IMR-90 (cell line): ENCODE results near the gene NT5E. TPM values are rescaled to one million over a fixed set of nuclear protein-coding genes. Genes with fewer than 3 reads are reported as not detected.

Source experiments
- ATAC-seq: fragments of 200-7000 bp; cut with Tn5 transposase; 2 replicates; pipeline ENCODE4 v1.9.1; 2020; ENCODE audit warnings: low read depth, mild to moderate bottlenecking, moderate library complexity
- BruUV-seq: library from RNA; stranded (reverse); fragments of 400-500 nt; replicated peaks from 2 replicates; lab custom pipeline; 2021; lab: Mats Ljungman, UMichigan
- CTCF ChIA-PET: fragments of 300-600 bp; formaldehyde crosslinking; extraction: SDS; loops from one replicate; lab custom pipeline; 2021; ENCODE audit warnings: antibody characterized with exemption; lab: Yijun Ruan, JAX
- POLR2A ChIA-PET: fragments of 300-600 bp; sonication (Branson Sonifier 250); formaldehyde crosslinking; loops from one replicate; lab custom pipeline; 2022; ENCODE audit warnings: antibody characterized with exemption; ENCODE audit not compliant: unreplicated experiment; lab: Charles Lee
- DNase-seq: peaks from one replicate; pipeline ENCODE4 v3.0.0; 2013
- H2AFZ ChIP-seq: replicated peaks from 2 replicates; pipeline ENCODE3; 2013; ENCODE audit warnings: low read length, mild to moderate bottlenecking; ENCODE audit not compliant: poor library complexity
- H2AK5ac ChIP-seq: 2 replicates; pipeline ENCODE4 v1.6.1; 2013; ENCODE audit warnings: low read depth, low read length, inconsistent platforms
- H2AK9ac ChIP-seq: replicated peaks from 2 replicates; pipeline ENCODE3; 2013; ENCODE audit warnings: mild to moderate bottlenecking, low read depth, low read length, moderate library complexity; ENCODE audit not compliant: poor library complexity
- H2BK120ac ChIP-seq: 2 replicates; pipeline ENCODE4 v1.6.1; 2013; ENCODE audit warnings: low read depth, low read length, inconsistent platforms
- H2BK15ac ChIP-seq: 3 replicates; pipeline ENCODE4 v1.6.1; 2013; ENCODE audit warnings: low read depth, low read length, inconsistent platforms
- H2BK20ac ChIP-seq: 2 replicates; pipeline ENCODE4 v1.6.1; 2013; ENCODE audit warnings: low read depth, mild to moderate bottlenecking, inconsistent platforms, low read length, moderate library complexity
- H2BK5ac ChIP-seq: 2 replicates; pipeline ENCODE4 v1.6.1; 2013; ENCODE audit warnings: mild to moderate bottlenecking, low read depth, low read length, inconsistent platforms; ENCODE audit not compliant: poor library complexity, severe bottlenecking
- H3K14ac ChIP-seq: replicated peaks from 2 replicates; pipeline ENCODE4 v1.6.1; 2013; ENCODE audit warnings: low read depth, low read length, inconsistent platforms
- H3K18ac ChIP-seq: 2 replicates; pipeline ENCODE4 v1.6.1; 2013; ENCODE audit warnings: low read depth, low read length, control low read depth
- H3K23ac ChIP-seq: 2 replicates; pipeline ENCODE4 v1.6.1; 2013; ENCODE audit warnings: low read depth, low read length, inconsistent platforms
- H3K27ac ChIP-seq: 2 replicates; pipeline ENCODE4 v1.5.1; 2013; ENCODE audit warnings: mild to moderate bottlenecking, control low read depth, low read length; ENCODE audit not compliant: insufficient read depth
- H3K27me3 ChIP-seq: 2 replicates; pipeline ENCODE4 v1.6.1; 2013; ENCODE audit warnings: low read length; ENCODE audit not compliant: control insufficient read depth, insufficient read depth
- H3K36me3 ChIP-seq: 2 replicates; pipeline ENCODE4 v1.6.1; 2013; ENCODE audit warnings: low read length, mixed read lengths; ENCODE audit not compliant: control insufficient read depth, insufficient read depth
- H3K4ac ChIP-seq: 2 replicates; pipeline ENCODE4 v1.6.1; 2013; ENCODE audit warnings: low read depth, low read length, inconsistent platforms
- H3K4me1 ChIP-seq: 2 replicates; pipeline ENCODE4 v1.6.1; 2013; ENCODE audit warnings: low read length, mixed read lengths; ENCODE audit not compliant: control insufficient read depth, insufficient read depth
- H3K4me2 ChIP-seq: 2 replicates; pipeline ENCODE4 v1.6.1; 2013; ENCODE audit warnings: low read depth, mild to moderate bottlenecking, control low read depth, low read length, moderate library complexity
- H3K4me3 ChIP-seq: 2 replicates; pipeline ENCODE4 v1.5.1; 2013; ENCODE audit warnings: low read depth, mild to moderate bottlenecking, control low read depth, low read length, moderate library complexity; ENCODE audit not compliant: insufficient read depth
- H3K56ac ChIP-seq: 2 replicates; pipeline ENCODE4 v1.6.1; 2013; ENCODE audit warnings: low read length, inconsistent platforms; ENCODE audit not compliant: insufficient read depth; ENCODE audit errors: extremely low read depth
- H3K79me1 ChIP-seq, 2 experiments: 2 replicates each; pipeline ENCODE4 v1.6.1; 2013; ENCODE audit warnings: low read length in 2 of 2, inconsistent platforms in 1 of 2, low read depth in 1 of 2
- H3K9ac ChIP-seq: 2 replicates; pipeline ENCODE4 v1.6.1; 2013; ENCODE audit warnings: low read depth, low read length, control low read depth
- H3K9me1 ChIP-seq: 2 replicates; pipeline ENCODE4 v1.6.1; 2013; ENCODE audit warnings: low read length, inconsistent platforms; ENCODE audit not compliant: insufficient read depth
- H3K9me3 ChIP-seq: 2 replicates; pipeline ENCODE4 v1.6.1; 2013; ENCODE audit warnings: low read length; ENCODE audit not compliant: control insufficient read depth, insufficient read depth
- H4K20me1 ChIP-seq: 2 replicates; pipeline ENCODE4 v1.6.1; 2013; ENCODE audit warnings: low read length, inconsistent platforms; ENCODE audit not compliant: insufficient read depth
- H4K5ac ChIP-seq: 2 replicates; pipeline ENCODE4 v1.6.1; 2013; ENCODE audit warnings: mild to moderate bottlenecking, low read depth, low read length, control low read depth
- H4K8ac ChIP-seq, 2 experiments: 2 replicates each; pipeline ENCODE4 v1.6.1; 2013; ENCODE audit warnings: low read depth in 2 of 2, low read length in 2 of 2, control low read depth in 1 of 2, inconsistent platforms in 1 of 2
- H4K91ac ChIP-seq: 2 replicates; pipeline ENCODE4 v1.6.1; 2013; ENCODE audit warnings: low read depth, low read length, inconsistent platforms; ENCODE audit not compliant: insufficient read depth
- RFX5 ChIP-seq: IDR thresholded peaks from 2 replicates; pipeline ENCODE4 v1.8.0; 2012; ENCODE audit warnings: low read depth, mild to moderate bottlenecking, low read length, moderate library complexity
- USF2 ChIP-seq: fragments of 150-350 bp; IDR thresholded peaks from 2 replicates; pipeline ENCODE4 v1.6.1; 2017; ENCODE audit warnings: mild to moderate bottlenecking, antibody characterized with exemption, low read length, low read depth
- WGBS, 2 experiments: methylation state at CpG; one replicate each; pipeline versions ENCODE4 v1.1.5 to v1.1.7; 2013; ENCODE audit warnings: missing lambda C conversion rate in 2 of 2; ENCODE audit not compliant: insufficient read length in 1 of 2; ENCODE audit errors: extremely low coverage in 2 of 2; 5-methylcytosine and 5-hydroxymethylcytosine counted together
- dilution Hi-C: fragments of 300-500 bp; cut with HindIII; formaldehyde crosslinking; loops from one replicate; pipeline ENCODE4 v1.14.3; 2018; ENCODE audit warnings: low sequenced_read_pairs; ENCODE audit not compliant: unreplicated experiment
- in situ Hi-C: fragments of 300-500 bp; cut with MboI; formaldehyde crosslinking; loops from 3 replicates; pipeline ENCODE4 v1.14.3; 2019; ENCODE audit warnings: low sequenced_read_pairs, inconsistent platforms, mixed read lengths
- intact Hi-C: fragments of 100-400 bp; cut with micrococcal nuclease; formaldehyde crosslinking; loops from 2 replicates; pipeline ENCODE4 v1.10.0; 2022
- polyA plus RNA-seq, 3 experiments: library from polyadenylated mRNA; depleted of rRNA; stranded (reverse); fragments of >200 nt; gene quantifications; 2 replicates each; pipeline ENCODE4 v1.2.3, GENCODE V29; 2012; ENCODE audit warnings: low replicate concordance in 1 of 3
- total RNA-seq: library from RNA; depleted of rRNA; stranded (reverse); fragments of >200 nt; gene quantifications from 2 replicates; pipeline ENCODE4 v1.2.3, GENCODE V29; 2012

Gene NT5E
- total and polyA plus RNA-seq, 2 of the 4 experiments (the other 2 are of a cell fraction), result 153 to 280 TPM

- BruUV-seq, result no TSS peak
- Histone ChIP-seq H3K4ac (no peak overlapping the region), H2AK5ac (no peak overlapping the region), H4K8ac (no peak overlapping the region), H4K5ac (no peak overlapping the region), H3K4me2 (no peak overlapping the region), H3K23ac (no peak overlapping the region), H2BK5ac (no peak overlapping the region), H3K4me3 (no peak overlapping the region), H3K36me3 (no peaks in the 10 kb centered on the region), H3K27ac (no peak overlapping the region), H3K4me1 (no peaks in the 10 kb centered on the region), H2BK20ac (0 out of 2 replicates have a peak overlapping the region, but pooled peaks have one; percentile 13), H3K18ac (no peak overlapping the region), H4K20me1 (no peaks in the 10 kb centered on the region), H3K14ac (no peak overlapping the region), H2AFZ (no peak overlapping the region), H2BK15ac (no peak overlapping the region), H4K91ac (no peak overlapping the region), H3K9me1 (no peaks in the 10 kb centered on the region), H3K27me3 (no peaks in the 10 kb centered on the region), H3K9ac (no peak overlapping the region), H3K79me1 (no peaks in the 10 kb centered on the region), H2AK9ac (no peak overlapping the region), H2BK120ac (no peak overlapping the region), H3K56ac (no peak overlapping the region), H3K9me3 (peaks cover 2% of the 10 kb centered on the region; the same call in 1 of the 2 replicates)
- POLR2A ChIA-PET, result no interaction called here
- intact Hi-C loops, result no loop called here
- no CpG with 5 or more reads among the region's 1 CpG for WGBS, 2 experiments
- dilution Hi-C loops, result no loop called here
- CTCF ChIA-PET, result no interaction called here
- ATAC-seq (no peak), DNase-seq (no peak)
- TF ChIP-seq RFX5 (no peak), USF2 (no peak)
- in situ Hi-C loops, result no loop called here
Measured at GRCh38 chr6:85428486-85428885, 21.4 kb upstream of the NT5E start.
